SU-DHL-6 (cell line): ENCODE data around the gene ILDR2.

Experiments used
- H2AFZ ChIP-seq: fragments of 200-600 bp; sonication (generic); 2 replicates; pipeline ENCODE4 v1.6.1; 2014; ENCODE audit warnings: low read depth, mild to moderate bottlenecking, moderate library complexity, mixed read lengths, antibody characterized with exemption, low read length; ENCODE audit not compliant: severe bottlenecking
- H3F3A ChIP-seq: fragments of 200-600 bp; shearing (Covaris generic); 2 replicates; pipeline ENCODE4 v1.6.0; 2016; ENCODE audit warnings: antibody characterized with exemption, mild to moderate bottlenecking; ENCODE audit not compliant: insufficient read depth
- H3K27ac ChIP-seq: fragments of 200-600 bp; sonication (generic); 2 replicates; pipeline ENCODE4 v1.5.1; 2016; ENCODE audit warnings: low read depth, mild to moderate bottlenecking, low read length, moderate library complexity, mixed read lengths
- H3K27me3 ChIP-seq: fragments of 200-600 bp; sonication (generic), shearing (Covaris generic); 2 replicates; pipeline ENCODE4 v1.6.0; 2014; ENCODE audit warnings: mild to moderate bottlenecking, low read length
- H3K36me3 ChIP-seq: fragments of 200-600 bp; sonication (generic); 2 replicates; pipeline ENCODE4 v1.6.1; 2014; ENCODE audit warnings: mild to moderate bottlenecking, low read length, mixed read lengths
- H3K4me2 ChIP-seq: fragments of 300-600, 200-600 bp; shearing (Covaris generic), sonication (generic); 2 replicates; pipeline ENCODE4 v1.6.0; 2014; ENCODE audit warnings: low read length, low read depth, mild to moderate bottlenecking; ENCODE audit not compliant: poor library complexity, severe bottlenecking
- H3K4me3 ChIP-seq: fragments of 200-600 bp; sonication (generic); 2 replicates; pipeline ENCODE4 v1.5.1; 2014; ENCODE audit warnings: antibody characterized with exemption, low read length, mild to moderate bottlenecking, mixed read lengths; ENCODE audit not compliant: insufficient read depth, poor library complexity, severe bottlenecking
- H3K79me2 ChIP-seq: fragments of 200-600 bp; sonication (generic); 2 replicates; pipeline ENCODE4 v1.6.1; 2014; ENCODE audit warnings: mild to moderate bottlenecking, low read length, moderate library complexity; ENCODE audit not compliant: insufficient read depth
- H3K9ac ChIP-seq: fragments of 200-600 bp; sonication (generic); 2 replicates; pipeline ENCODE4 v1.7.0; 2014; ENCODE audit warnings: mild to moderate bottlenecking, low read length
- H3K9me2 ChIP-seq: fragments of 200-600 bp; sonication (generic); replicated peaks from 2 replicates; pipeline ENCODE4 v1.6.1; 2014; ENCODE audit warnings: low read length; ENCODE audit not compliant: insufficient read depth
- H3K9me3 ChIP-seq: fragments of 200-600 bp; sonication (generic); 2 replicates; pipeline ENCODE4 v1.6.1; 2014; ENCODE audit warnings: low read length, mixed read lengths; ENCODE audit not compliant: insufficient read depth
- H4K20me1 ChIP-seq: fragments of 200-600 bp; sonication (generic); 2 replicates; pipeline ENCODE4 v1.6.1; 2014; ENCODE audit warnings: low read depth, mild to moderate bottlenecking, antibody characterized with exemption, low read length, moderate library complexity, mixed read lengths
- CTCF ChIP-seq: fragments of 200-600 bp; sonication (generic); IDR thresholded peaks from one replicate; pipeline ENCODE4 v1.5.1; 2017; ENCODE audit warnings: antibody characterized with exemption, mild to moderate bottlenecking, low read length, moderate library complexity; ENCODE audit not compliant: insufficient read depth, poor library complexity, severe bottlenecking
- EZH2phosphoT487 ChIP-seq: fragments of 200-600 bp; sonication (generic), shearing (Covaris generic); conservative IDR thresholded peaks from 2 replicates; pipeline ENCODE4 v1.6.1; 2018; ENCODE audit warnings: mild to moderate bottlenecking, antibody characterized with exemption, low read length, moderate library complexity, mixed read lengths

Gene ILDR2

DNA sequence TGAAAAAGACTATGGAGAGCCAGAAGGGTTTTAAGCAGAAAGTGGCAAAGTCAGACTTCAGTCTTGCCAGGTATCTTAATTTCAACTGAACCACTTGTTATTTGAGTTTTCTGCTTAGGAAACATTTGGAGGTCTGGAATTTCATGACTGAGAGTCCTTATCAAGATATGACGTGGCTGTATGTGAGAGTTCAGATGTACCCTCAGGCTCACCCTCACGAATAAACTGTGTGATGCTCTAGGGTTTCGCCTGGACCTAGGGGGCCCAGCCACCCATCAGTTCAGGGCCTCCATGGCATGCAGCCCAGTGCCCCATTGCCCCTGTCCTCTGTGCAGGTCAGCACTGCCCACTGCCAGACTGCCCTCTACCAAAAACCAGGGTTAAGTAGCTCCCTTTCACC is 68.7 kb downstream of the ILDR2 start:
- Histone ChIP-seq H3K4me3 (no peak overlapping the region), H3K9ac (no peak overlapping the region), H3F3A (no peaks in the 10 kb centered on the region), H3K9me3 (0 out of 2 replicates have a peak, but pooled peaks cover 4% of the 10 kb centered on the region), H2AFZ (no peak overlapping the region), H3K79me2 (no peaks in the 10 kb centered on the region), H3K36me3 (0 out of 2 replicates have a peak, but pooled peaks cover under 1% of the 10 kb centered on the region), H4K20me1 (no peaks in the 10 kb centered on the region), H3K4me2 (no peak overlapping the region), H3K9me2 (no peaks in the 10 kb centered on the region), H3K27ac (no peak overlapping the region), H3K27me3 (no peaks in the 10 kb centered on the region)
- no peak for TF ChIP-seq CTCF
- TF ChIP-seq EZH2phosphoT487: no peak

- Histone ChIP-seq H3K9ac (no peak overlapping the region), H3K9me3 (no peaks in the 10 kb centered on the region), H3K9me2 (no peaks in the 10 kb centered on the region), H3K27me3 (no peaks in the 10 kb centered on the region), H3K79me2 (no peaks in the 10 kb centered on the region), H4K20me1 (no peaks in the 10 kb centered on the region), H3K4me3 (no peak overlapping the region), H2AFZ (no peak overlapping the region), H3F3A (no peaks in the 10 kb centered on the region), H3K4me2 (no peak overlapping the region), H3K27ac (no peak overlapping the region), H3K36me3 (no peaks in the 10 kb centered on the region)
- no peak for TF ChIP-seq EZH2phosphoT487
Measured at GRCh38 chr1:166905900-166906299, 69.4 kb downstream of the ILDR2 start.

DNA sequence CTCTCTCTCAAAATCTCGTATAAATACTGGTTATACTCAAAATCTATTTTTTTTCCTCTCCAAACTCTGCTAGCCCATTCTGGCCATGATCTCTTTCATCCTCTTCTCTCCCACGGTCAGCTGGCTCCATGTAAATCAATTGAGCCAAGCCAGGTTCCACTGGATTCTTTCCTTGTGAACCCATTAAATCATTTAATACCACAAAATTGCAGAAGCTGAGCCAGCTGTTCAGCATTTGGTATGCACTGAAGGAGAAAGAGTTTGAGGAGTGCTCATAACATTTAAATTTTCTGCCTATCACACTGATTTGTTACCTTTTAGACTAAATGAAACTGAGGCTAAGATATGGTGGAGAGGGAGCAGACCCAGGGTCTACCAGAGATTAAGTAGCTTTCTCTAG is 70.2 kb downstream of the ILDR2 start:
- no peak overlapping the region for H3K4me3 ChIP-seq
- no peak for TF ChIP-seq CTCF
- no peak overlapping the region for H3K4me2 ChIP-seq
- no peak overlapping the region for H3K27ac ChIP-seq
- no peaks in the 10 kb centered on the region for H3K9me2 ChIP-seq
- H4K20me1 ChIP-seq: no peaks in the 10 kb centered on the region
- H2AFZ ChIP-seq: no peak overlapping the region
- H3K9ac ChIP-seq: no peak overlapping the region
- H3F3A ChIP-seq: no peaks in the 10 kb centered on the region
- H3K79me2 ChIP-seq: no peaks in the 10 kb centered on the region
- H3K9me3 ChIP-seq: no peaks in the 10 kb centered on the region
- no peaks in the 10 kb centered on the region for H3K36me3 ChIP-seq
- no peaks in the 10 kb centered on the region for H3K27me3 ChIP-seq

DNA sequence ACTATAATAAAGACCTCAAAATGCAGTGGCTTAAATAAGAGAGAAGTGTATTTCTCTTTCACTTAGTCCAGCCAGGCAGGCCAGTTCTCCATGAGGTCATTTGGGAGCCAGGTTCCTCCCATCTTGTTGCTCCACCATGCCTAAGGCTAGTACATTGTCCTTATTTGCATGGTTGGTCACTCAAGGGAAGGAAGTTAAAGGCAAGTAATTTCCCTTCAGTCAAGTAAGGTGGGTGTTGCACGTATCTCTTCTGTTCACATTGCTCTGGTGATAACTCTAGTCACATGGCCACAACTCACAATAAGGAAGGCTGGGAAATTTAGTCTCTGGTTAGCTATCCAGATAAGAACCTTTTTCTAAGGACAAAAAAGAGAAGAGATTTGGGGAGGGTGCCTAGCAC is 72.1 kb downstream of the ILDR2 start:
- H3K4me2 ChIP-seq: no peak overlapping the region

More for the DNA sequence above, 72.1 kb downstream of the ILDR2 start:
- no peaks in the 10 kb centered on the region for H3K36me3 ChIP-seq
- H3K27me3 ChIP-seq: no peaks in the 10 kb centered on the region
- H3F3A ChIP-seq: no peaks in the 10 kb centered on the region
- no peak overlapping the region for H2AFZ ChIP-seq
- H4K20me1 ChIP-seq: no peaks in the 10 kb centered on the region
- no peaks in the 10 kb centered on the region for H3K9me2 ChIP-seq
- no peak for TF ChIP-seq EZH2phosphoT487
- TF ChIP-seq CTCF: no peak
- no peak overlapping the region for H3K27ac ChIP-seq
- H3K79me2 ChIP-seq: no peaks in the 10 kb centered on the region
- no peaks in the 10 kb centered on the region for H3K9me3 ChIP-seq
- H3K4me3 ChIP-seq: no peak overlapping the region
- H3K9ac ChIP-seq: no peak overlapping the region
